GM12878 (cell line): ENCODE measurements around the gene TRIM43B. TPM values are rescaled to one million over a fixed set of nuclear protein-coding genes. Genes with fewer than 3 reads are reported as not detected.

Experiments used
- ATAC-seq: fragments of 200-7000 bp; cut with Tn5 transposase; 3 replicates; pipeline ENCODE4 v1.9.1; 2020; ENCODE audit warnings: mild to moderate bottlenecking, moderate library complexity
- BruUV-seq: library from RNA; stranded (reverse); fragments of 400-500 nt; replicated peaks from 2 replicates; lab custom pipeline; 2021; lab: Mats Ljungman, UMichigan
- CTCF ChIA-PET: fragments of 300-600 bp; sonication (Branson Sonifier 250); formaldehyde crosslinking; extraction: SDS; loops from one replicate; lab custom pipeline; 2021; ENCODE audit warnings: inconsistent platforms; lab: Yijun Ruan, JAX
- POLR2A ChIA-PET: fragments of 350-600 bp; formaldehyde crosslinking; extraction: SDS; loops from one replicate; lab custom pipeline; 2021; ENCODE audit warnings: inconsistent platforms; lab: Charles Lee
- RAD21 ChIA-PET: fragments of 300-600 bp; sonication (Branson Sonifier 250); formaldehyde crosslinking; loops from one replicate; lab custom pipeline; 2023; ENCODE audit warnings: antibody characterized with exemption; ENCODE audit not compliant: unreplicated experiment; lab: Charles Lee
- SMC1A ChIA-PET: fragments of 300-600 bp; sonication (Branson Sonifier 250); formaldehyde crosslinking; loops from one replicate; lab custom pipeline; 2023; ENCODE audit not compliant: unreplicated experiment, uncharacterized antibody; lab: Charles Lee
- DNase-seq: peaks from one replicate; pipeline ENCODE4 v3.0.0-alpha.2; 2011; ENCODE audit warnings: low read depth, low spot score
- FAIRE-seq: peaks from 3 replicates; lab custom pipeline; 2011; peaks lifted over from hg19 to GRCh38; lab: Jason Lieb, UNC
- H2AFZ ChIP-seq: 2 replicates; pipeline ENCODE4 v1.6.0; 2011; ENCODE audit warnings: low read depth, low read length, control low read depth; ENCODE audit not compliant: control insufficient read depth
- H3K27ac ChIP-seq: 2 replicates; pipeline ENCODE4 v1.5.1; 2011; ENCODE audit warnings: control low read depth; ENCODE audit not compliant: control insufficient read depth, insufficient read depth
- H3K27me3 ChIP-seq, 2 experiments: replicated peaks in 1 of 2; 2 replicates each; pipeline versions ENCODE4 v1.6.0 to v1.6.1; 2011; ENCODE audit warnings: low read length in 1 of 2; ENCODE audit not compliant: control insufficient read depth in 2 of 2, insufficient read depth in 2 of 2
- H3K36me3 ChIP-seq, 2 experiments: 2 replicates each; pipeline ENCODE4 v1.5.1; 2011; ENCODE audit warnings: low read length in 1 of 2; ENCODE audit not compliant: control insufficient read depth in 2 of 2, insufficient read depth in 2 of 2
- H3K4me1 ChIP-seq: 2 replicates; pipeline ENCODE4 v1.6.1; 2011; ENCODE audit warnings: mild to moderate bottlenecking, low read length, moderate library complexity, mixed read lengths; ENCODE audit not compliant: control insufficient read depth, insufficient read depth
- H3K4me2 ChIP-seq: 2 replicates; pipeline ENCODE4 v1.6.0; 2011; ENCODE audit warnings: control low read depth; ENCODE audit not compliant: control insufficient read depth, insufficient read depth
- H3K4me3 ChIP-seq: fragments of 200-600 bp; sonication (generic); 2 replicates; pipeline ENCODE4 v1.5.1; 2016
- H3K79me2 ChIP-seq: 2 replicates; pipeline ENCODE4 v1.6.0; 2011; ENCODE audit warnings: low read length; ENCODE audit not compliant: control insufficient read depth, insufficient read depth
- H3K9ac ChIP-seq: 2 replicates; pipeline ENCODE4 v1.8.0; 2011; ENCODE audit warnings: low read length, control low read depth, mixed read lengths; ENCODE audit not compliant: control insufficient read depth, insufficient read depth
- H3K9me3 ChIP-seq: replicated peaks from 3 replicates; pipeline ENCODE4 v1.5.1; 2011; ENCODE audit warnings: mild to moderate bottlenecking, low read length; ENCODE audit not compliant: control insufficient read depth, insufficient read depth
- H4K20me1 ChIP-seq: 2 replicates; pipeline ENCODE4 v1.6.0; 2011; ENCODE audit not compliant: control insufficient read depth, insufficient read depth
- ATF2 ChIP-seq: IDR thresholded peaks from 2 replicates; pipeline ENCODE4 v1.6.1; 2012; ENCODE audit warnings: low read length, inconsistent platforms
- BHLHE40 ChIP-seq, 2 experiments: fragments of 450-650 bp in 1 of 2; IDR thresholded peaks; 2 replicates each; pipeline ENCODE4 v1.6.1; 2011 to 2017; ENCODE audit warnings: low read depth in 2 of 2, borderline replicate concordance in 1 of 2, improper control_type of control experiment in 1 of 2, low read length in 1 of 2, mild to moderate bottlenecking in 1 of 2
- FOS ChIP-seq: IDR thresholded peaks from 3 replicates; pipeline ENCODE4 v1.6.1; 2011; ENCODE audit warnings: borderline replicate concordance; ENCODE audit not compliant: insufficient read length; ENCODE audit errors: extremely low read depth
- FOXM1 ChIP-seq: IDR thresholded peaks from 2 replicates; pipeline ENCODE4 v1.6.1; 2012; ENCODE audit warnings: low read depth, mild to moderate bottlenecking, inconsistent platforms, low read length, moderate library complexity
- HCFC1 ChIP-seq: fragments of 150-350 bp; IDR thresholded peaks from 2 replicates; pipeline ENCODE4 v1.6.1; 2014; ENCODE audit warnings: low read length
- HDGF ChIP-seq: fragments of 450-650 bp; IDR thresholded peaks from 2 replicates; pipeline ENCODE4 v1.6.1; 2016; ENCODE audit warnings: antibody characterized with exemption
- KAT2A ChIP-seq: conservative IDR thresholded peaks from 2 replicates; pipeline ENCODE4 v1.6.1; 2011; ENCODE audit warnings: low read depth, low read length; ENCODE audit not compliant: control insufficient read depth
- KDM1A ChIP-seq: fragments of 200-600 bp; sonication (generic); IDR thresholded peaks from 2 replicates; pipeline ENCODE4 v1.6.1; 2016; ENCODE audit warnings: borderline replicate concordance
- MAX ChIP-seq: IDR thresholded peaks from 2 replicates; pipeline ENCODE4 v1.6.1; 2012; ENCODE audit warnings: low read depth, low read length, improper control_type of control experiment
- MEF2A ChIP-seq: IDR thresholded peaks from 2 replicates; pipeline ENCODE4 v1.6.1; 2011; ENCODE audit warnings: low read depth, mild to moderate bottlenecking, low read length, moderate library complexity; ENCODE audit not compliant: insufficient read depth
- MTA3 ChIP-seq: IDR thresholded peaks from 2 replicates; pipeline ENCODE4 v1.6.1; 2012; ENCODE audit warnings: low read length, inconsistent platforms, borderline replicate concordance
- NR2C2 ChIP-seq: IDR thresholded peaks from 2 replicates; pipeline ENCODE4 v1.6.1; 2011; ENCODE audit warnings: borderline replicate concordance, low read depth; ENCODE audit not compliant: control insufficient read depth, insufficient read length
- NRF1 ChIP-seq: conservative IDR thresholded peaks from 2 replicates; pipeline ENCODE4 v1.6.1; 2011; ENCODE audit warnings: mild to moderate bottlenecking, low read depth, low read length, improper control_type of control experiment
- PAX5 ChIP-seq: IDR thresholded peaks from 2 replicates; pipeline ENCODE4 v1.6.1; 2011; ENCODE audit warnings: low read depth, low read length, borderline replicate concordance
- POLR2AphosphoS2 ChIP-seq: IDR thresholded peaks from 2 replicates; pipeline ENCODE4 v1.6.1; 2011; ENCODE audit warnings: low read depth, mild to moderate bottlenecking, low read length, improper control_type of control experiment, moderate library complexity
- POU2F2 ChIP-seq: IDR thresholded peaks from 3 replicates; pipeline ENCODE4 v1.6.1; 2011; ENCODE audit warnings: low read depth, mild to moderate bottlenecking, low read length, borderline replicate concordance
- SMARCA5 ChIP-seq: fragments of 450-650 bp; IDR thresholded peaks from 2 replicates; pipeline ENCODE4 v1.6.1; 2017; ENCODE audit warnings: mild to moderate bottlenecking
- TARDBP ChIP-seq: IDR thresholded peaks from 2 replicates; pipeline ENCODE4 v1.6.1; 2016; ENCODE audit warnings: borderline replicate concordance
- ZNF217 ChIP-seq: fragments of 450-650 bp; IDR thresholded peaks from 2 replicates; pipeline ENCODE4 v1.6.1; 2017; ENCODE audit warnings: antibody characterized with exemption, mild to moderate bottlenecking
- ZNF24 ChIP-seq: fragments of 450-650 bp; IDR thresholded peaks from 2 replicates; pipeline ENCODE4 v1.6.1; 2017; ENCODE audit warnings: antibody characterized with exemption, mild to moderate bottlenecking
- ZNF274 ChIP-seq: IDR thresholded peaks from one replicate; pipeline ENCODE4 v1.8.0; 2011; ENCODE audit not compliant: insufficient read length, insufficient read depth
- ZNF687 ChIP-seq: fragments of 450-650 bp; IDR thresholded peaks from 2 replicates; pipeline ENCODE4 v1.6.1; 2017; ENCODE audit warnings: mild to moderate bottlenecking, moderate library complexity
- WGBS: methylation state at CpG from one replicate; pipeline ENCODE4 v1.1.6; 2016; ENCODE audit warnings: low lambda C conversion rate; ENCODE audit not compliant: insufficient replicate concordance, insufficient coverage; ENCODE audit errors: missing lambda C conversion rate; 5-methylcytosine and 5-hydroxymethylcytosine counted together
- in situ Hi-C: fragments of 300-500 bp; cut with MboI; formaldehyde crosslinking; loops from 9 replicates; pipeline ENCODE4 v1.14.3; 2018; ENCODE audit warnings: mixed read lengths
- intact Hi-C: fragments of 100-400 bp; cut with micrococcal nuclease; formaldehyde crosslinking; loops from one replicate; pipeline ENCODE4 v1.14.2; 2022; ENCODE audit not compliant: unreplicated experiment
- polyA plus RNA-seq, 11 experiments: library from polyadenylated mRNA; depleted of rRNA in 4 of 11; unstranded in 6 of 11; stranded (reverse) in 5 of 11; fragments of >200 nt; fragmentation: Nextera tagmentation in 4 of 11; fragmentation: Illumina TruSeq in 1 of 11; extraction: Ambion mirVana in 4 of 11; extraction: Trizol in 1 of 11; gene quantifications; 1 replicate in 1 of 11; 2 replicates in 10 of 11; pipeline versions ENCODE4 v1.2.1 to v1.2.3, GENCODE V29; 2011 to 2016; ENCODE audit warnings: inconsistent platforms in 2 of 11, missing spikeins in 2 of 11, low read depth in 1 of 11
- total RNA-seq, 4 experiments: library from RNA; depleted of rRNA in 3 of 4; stranded (reverse); fragments of >200 nt in 3 of 4; fragmentation: Illumina TruSeq in 1 of 4; extraction: Trizol in 1 of 4; gene quantifications; 2 replicates each; pipeline versions ENCODE4 v1.2.1 to v1.2.3, GENCODE V29; 2013 to 2021

The TRIM43B gene
- total and polyA plus RNA-seq, 10 of the 15 experiments (the other 5 are each of a cell fraction or from before 2014, with no cell fraction given) = 0.05 TPM; not detected in 9

GRCh38 chr2:95530734-95531133 is 46.2 kb upstream of the TRIM43B start:
- Histone ChIP-seq H3K36me3 (peaks cover 0 to 2% of the 10 kb centered on the region in 2 experiments; a peak in 1 of 4 replicates), H3K9me3 (no peaks in the 10 kb centered on the region), H3K4me3 (peak overlapping the region; percentile 48), H4K20me1 (no peaks in the 10 kb centered on the region), H3K4me1 (peaks cover 15% of the 10 kb centered on the region), H3K79me2 (peaks cover 41% of the 10 kb centered on the region), H3K27me3 (no peaks in the 10 kb centered on the region), H3K9ac (no peak overlapping the region), H2AFZ (no peak overlapping the region; the same call in 1 of the 2 replicates), H3K4me2 (peak overlapping the region; percentile 66), H3K27ac (peak overlapping the region; percentile 54)
- ChIA-PET POLR2A (no interaction called here), RAD21 (no interaction called here), SMC1A (no interaction called here), CTCF (no interaction called here)
- in situ Hi-C loops = no loop called here
- WGBS = 4% methylated on average over 9 of the region's 9 CpGs
- intact Hi-C loops = no loop called here
- DNase-seq (peak; percentile 51), ATAC-seq (peak; percentile 78), FAIRE-seq (peak; percentile 57)
- BruUV-seq = no TSS peak
- TF ChIP-seq FOXM1 (no peak), NRF1 (no peak), KDM1A (no peak), PAX5 (no peak), ATF2 (0 out of 2 replicates have a peak, but pooled peaks have one; percentile 43), MEF2A (no peak), MTA3 (0 out of 2 replicates have a peak, but pooled peaks have one; percentile 23), TARDBP (no peak), FOS (no peak), BHLHE40 (IDR thresholded peaks at IDR 0.05; ENCODE audit: borderline replicate concordance in 1 of 2, low read depth in 2 of 2, low read length in 1 of 2) (peak; percentile 74 to 80; a peak in 3 of 4 replicates), SMARCA5 (no peak), ZNF24 (no peak), HDGF (no peak), HCFC1 (no peak), ZNF274 (no peak), ZNF687 (no peak), POU2F2 (no peak), POLR2AphosphoS2 (no peak), KAT2A (no peak), MAX (no peak), ZNF217 (no peak), NR2C2 (no peak)
